GM20000 (cell line): ENCODE results near the gene CHRD.

Experiments used
- DNase-seq: peaks from one replicate; pipeline ENCODE4 v3.0.0; 2012; ENCODE audit warnings: low spot score
- TF ChIP-seq, protein P1 (sequence below): IDR thresholded peaks from 2 replicates; pipeline ENCODE4 v1.5.1; 2012; ENCODE audit warnings: mild to moderate bottlenecking, control low read depth; ENCODE audit errors: extremely low read depth, missing control alignments

The CHRD gene

DNA sequence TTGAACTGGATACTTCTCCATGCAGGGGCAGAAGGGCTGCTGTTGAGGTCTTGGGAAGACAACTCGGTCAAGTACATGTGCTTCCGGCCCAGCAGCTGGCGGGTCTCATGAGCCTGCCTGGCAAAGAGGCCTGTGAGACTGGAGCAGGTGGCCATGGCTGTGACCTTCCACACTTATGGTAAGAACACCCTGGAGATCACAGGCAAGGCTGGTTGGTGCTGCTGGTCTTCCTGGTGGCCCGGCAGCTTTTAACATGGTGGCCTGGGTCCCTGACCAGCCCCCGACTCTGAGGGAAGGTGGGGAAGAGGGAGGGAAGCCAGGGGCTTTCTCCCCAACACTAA lies 15.4 kb downstream of the CHRD start:
- no peak for DNase-seq
- TF ChIP-seq, protein P1, sequence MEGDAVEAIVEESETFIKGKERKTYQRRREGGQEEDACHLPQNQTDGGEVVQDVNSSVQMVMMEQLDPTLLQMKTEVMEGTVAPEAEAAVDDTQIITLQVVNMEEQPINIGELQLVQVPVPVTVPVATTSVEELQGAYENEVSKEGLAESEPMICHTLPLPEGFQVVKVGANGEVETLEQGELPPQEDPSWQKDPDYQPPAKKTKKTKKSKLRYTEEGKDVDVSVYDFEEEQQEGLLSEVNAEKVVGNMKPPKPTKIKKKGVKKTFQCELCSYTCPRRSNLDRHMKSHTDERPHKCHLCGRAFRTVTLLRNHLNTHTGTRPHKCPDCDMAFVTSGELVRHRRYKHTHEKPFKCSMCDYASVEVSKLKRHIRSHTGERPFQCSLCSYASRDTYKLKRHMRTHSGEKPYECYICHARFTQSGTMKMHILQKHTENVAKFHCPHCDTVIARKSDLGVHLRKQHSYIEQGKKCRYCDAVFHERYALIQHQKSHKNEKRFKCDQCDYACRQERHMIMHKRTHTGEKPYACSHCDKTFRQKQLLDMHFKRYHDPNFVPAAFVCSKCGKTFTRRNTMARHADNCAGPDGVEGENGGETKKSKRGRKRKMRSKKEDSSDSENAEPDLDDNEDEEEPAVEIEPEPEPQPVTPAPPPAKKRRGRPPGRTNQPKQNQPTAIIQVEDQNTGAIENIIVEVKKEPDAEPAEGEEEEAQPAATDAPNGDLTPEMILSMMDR, result no peak

DNA sequence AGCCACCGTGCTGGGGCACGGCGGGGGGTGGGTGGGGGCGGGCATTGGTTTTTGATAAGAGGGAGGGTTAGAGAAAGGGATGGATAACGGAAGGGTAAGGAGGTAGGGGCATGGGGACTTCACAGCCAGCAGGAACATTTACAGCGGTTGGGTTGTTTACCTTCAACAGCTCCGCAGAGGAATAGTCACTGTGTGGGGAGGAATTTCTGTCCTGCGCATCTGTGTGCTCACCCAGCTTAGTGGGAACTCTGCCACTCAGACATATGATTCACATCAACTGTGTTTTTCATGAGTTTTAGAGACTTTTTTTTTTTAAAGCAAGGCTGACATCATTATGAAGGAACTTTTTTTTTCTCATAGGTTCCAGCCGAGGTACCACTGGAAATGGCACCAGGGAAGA lies 19.6 kb downstream of the CHRD start:
- TF ChIP-seq, protein P1, result no peak
- no peak for DNase-seq

DNA sequence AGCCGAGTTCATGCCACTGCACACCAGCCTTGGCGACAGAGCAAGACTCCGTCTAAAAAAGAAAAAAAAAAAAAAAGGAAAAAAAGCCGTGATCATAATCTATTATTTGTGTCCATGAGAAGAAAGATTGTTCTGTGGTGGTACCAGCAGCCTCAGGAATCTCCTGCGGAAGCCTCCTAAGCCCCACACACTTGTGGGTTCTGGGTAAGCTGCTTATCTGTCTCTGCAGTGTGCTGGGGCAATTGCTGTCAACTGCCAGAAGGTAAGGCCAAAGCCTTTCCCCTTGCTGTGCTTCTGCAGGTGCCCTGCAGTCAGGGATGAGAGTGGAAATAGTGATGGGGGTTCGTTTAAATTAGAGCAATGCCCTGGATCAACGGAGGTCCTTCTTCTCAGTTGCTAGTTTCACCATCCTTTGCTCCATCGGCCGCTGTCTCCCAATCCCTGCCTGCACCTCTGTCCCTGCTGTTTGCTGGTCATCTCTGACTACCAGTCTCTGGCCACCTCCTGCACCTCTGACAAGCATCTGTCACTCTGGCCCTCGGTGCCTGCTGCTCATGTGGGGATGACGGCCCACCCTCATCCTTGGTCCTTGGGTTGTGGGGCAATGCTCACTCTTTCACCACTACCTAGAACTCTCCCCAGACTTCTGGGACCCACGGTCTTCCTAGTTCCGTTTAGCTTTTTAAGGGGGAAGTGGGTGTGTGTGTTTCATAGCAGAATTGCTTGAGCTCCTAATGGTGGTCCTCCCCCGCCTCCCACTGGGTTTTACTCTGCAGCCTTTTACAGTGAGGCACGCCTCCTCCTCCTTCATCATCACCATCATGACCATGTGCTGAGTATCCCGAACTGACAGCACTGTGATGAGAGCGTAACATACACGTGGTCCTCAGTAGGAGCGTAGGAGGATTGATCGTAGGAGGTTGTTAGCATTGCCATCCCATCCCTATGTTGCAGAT lies 25.5 kb downstream of the CHRD start:
- TF ChIP-seq, protein P1, result no peak
- DNase-seq, result no peak

DNA sequence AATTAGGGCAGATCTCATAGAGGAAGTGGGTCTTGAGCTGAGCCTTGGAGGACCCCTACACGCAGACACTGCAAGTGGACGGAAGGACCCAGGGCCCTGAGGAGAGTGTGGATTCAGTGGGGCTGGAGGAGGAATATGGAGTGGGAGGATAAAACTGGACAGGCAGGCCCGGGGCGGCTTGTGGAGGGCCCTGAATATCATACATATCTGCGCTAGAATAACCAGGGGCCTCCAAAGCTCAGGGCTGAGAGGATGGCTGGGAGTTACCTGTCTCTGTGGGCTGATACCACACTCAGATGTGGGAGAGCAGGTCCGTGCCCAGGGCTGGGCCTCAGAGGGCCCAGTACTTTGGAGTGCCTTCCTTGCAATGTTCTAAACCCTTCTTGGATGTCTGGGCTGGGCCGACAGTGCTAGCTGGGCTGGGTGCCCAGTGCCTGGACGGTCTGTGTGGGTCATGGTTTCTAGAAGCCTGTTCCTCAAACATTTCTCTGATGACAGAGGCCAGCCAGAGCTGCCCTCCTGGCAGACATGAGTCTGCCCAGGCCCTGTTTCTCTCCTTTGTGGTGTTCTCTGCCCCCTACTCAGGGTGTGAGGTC lies 29.6 kb downstream of the CHRD start:
- no peak for DNase-seq
- TF ChIP-seq, protein P1, result no peak

DNA sequence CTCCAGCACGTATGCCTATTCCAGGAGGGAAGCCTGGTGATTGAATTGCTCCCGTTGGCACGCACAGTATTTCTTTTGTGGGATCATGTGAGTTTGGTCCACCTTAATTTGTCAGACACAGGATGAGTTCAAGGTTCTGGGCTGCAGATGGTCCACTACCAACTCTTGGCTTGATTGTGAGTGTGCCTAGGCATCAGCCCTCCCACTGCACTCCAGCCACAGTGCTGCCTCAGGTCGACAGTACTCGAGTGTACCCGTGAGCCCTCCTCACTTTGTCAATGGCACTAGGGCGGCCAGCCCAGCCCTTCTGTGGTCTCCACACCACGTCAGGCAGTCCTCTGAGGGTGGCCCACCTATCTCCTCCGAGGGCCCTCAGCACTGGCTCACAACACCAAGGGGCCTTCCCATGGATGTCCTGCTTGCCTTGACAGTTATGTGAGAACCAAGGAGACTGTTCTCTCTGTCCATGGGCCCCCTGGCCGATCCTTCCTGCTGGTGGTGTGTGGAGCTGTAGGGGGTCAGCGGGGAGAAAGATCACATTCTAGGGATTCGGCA lies 30.2 kb downstream of the CHRD start:
- no peak for DNase-seq

DNA sequence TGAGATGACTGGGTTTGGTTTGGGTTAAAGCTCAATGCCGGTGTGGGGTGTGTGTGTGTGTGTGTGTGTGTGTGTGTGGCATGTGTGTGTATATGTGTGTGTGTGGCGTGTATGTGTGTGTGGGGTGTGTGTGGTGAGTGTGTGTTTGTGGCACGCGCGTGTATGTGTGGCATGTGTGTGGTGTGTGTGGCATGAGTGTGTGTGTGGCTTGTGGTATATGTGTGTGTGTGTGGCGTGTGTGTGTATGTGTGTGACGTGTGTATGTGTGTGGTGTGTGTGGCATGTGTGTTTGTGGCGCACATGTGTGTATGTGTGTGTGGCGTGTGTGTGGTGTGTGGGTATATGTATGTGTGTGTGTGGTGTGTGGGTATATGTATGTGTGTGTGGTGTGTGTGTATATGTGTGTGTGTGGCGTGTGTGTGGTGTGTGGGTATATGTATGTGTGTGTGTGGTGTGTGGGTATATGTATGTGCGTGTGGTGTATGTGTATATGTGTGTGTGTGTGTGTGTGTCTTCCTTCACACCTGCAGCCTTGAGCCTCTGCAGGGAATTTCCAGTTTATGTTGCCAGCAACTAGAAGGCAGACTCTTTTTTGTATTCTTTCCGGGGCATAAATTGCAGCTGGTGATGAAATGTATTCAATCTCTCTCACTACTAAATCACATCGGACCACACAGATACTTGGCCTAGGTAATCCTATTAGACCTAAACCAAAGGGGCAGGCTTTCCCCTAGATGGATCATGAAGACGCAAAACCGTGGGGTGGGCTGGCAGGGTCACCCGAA lies 34.8 kb downstream of the CHRD start:
- no peak for DNase-seq
- TF ChIP-seq, protein P1, result no peak

More for the DNA sequence above, 30.2 kb downstream of the CHRD start:
- TF ChIP-seq, protein P1, result no peak

DNA sequence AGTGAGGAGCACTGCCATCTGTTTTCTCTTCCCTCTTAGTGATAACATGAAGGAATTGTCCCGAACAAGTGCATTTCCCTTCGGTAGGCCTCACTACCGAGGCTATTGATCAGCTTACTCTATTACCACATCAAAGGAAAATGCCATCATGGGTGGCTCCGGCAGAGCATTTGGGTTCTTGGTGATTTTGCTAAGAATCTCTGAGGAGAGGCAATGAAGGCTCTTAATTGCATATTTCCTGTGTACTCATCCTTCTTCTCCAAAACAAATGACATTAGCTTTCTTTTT lies 35.3 kb downstream of the CHRD start:
- no peak for DNase-seq
- TF ChIP-seq, protein P1, result no peak
